GM12872 (cell line): ENCODE data around the gene RBMS3.

Experiments
- CTCF ChIP-seq: IDR thresholded peaks from 3 replicates; pipeline ENCODE4 v1.5.1; 2011; ENCODE audit warnings: low read depth, mild to moderate bottlenecking, low read length, moderate library complexity; ENCODE audit not compliant: insufficient read depth

Gene RBMS3

GRCh38 chr3:29277249-29277648 is 3.6 kb upstream of the RBMS3 start:
- no peak for TF ChIP-seq CTCF

- TF ChIP-seq CTCF: no peak
These were observed 1.6 kb upstream of the RBMS3 start for GRCh38 chr3:29279286-29279685.

- TF ChIP-seq CTCF: no peak
These were observed 1.1 kb upstream of the RBMS3 start for GRCh38 chr3:29279806-29280205.

- TF ChIP-seq CTCF: no peak
These were observed 148 bp downstream of the RBMS3 start for GRCh38 chr3:29281094-29281343.

- TF ChIP-seq CTCF: no peak
These were observed 722 bp downstream of the RBMS3 start for GRCh38 chr3:29281344-29282241.

GRCh38 chr3:29282427-29283230 is 1.8 kb downstream of the RBMS3 start:
- TF ChIP-seq CTCF: no peak

GRCh38 chr3:29283231-29284119 is 2.6 kb downstream of the RBMS3 start:
- no peak for TF ChIP-seq CTCF
